ENCODE data around the gene GLYR1. TPM values are rescaled to one million over a fixed set of nuclear protein-coding genes. Genes with fewer than 3 reads are reported as not detected.

The GLYR1 gene
- total and polyA plus RNA-seq, 10 of the 15 experiments (the other 5 are each of a cell fraction or from before 2014, with no cell fraction given) = 7.3 to 90.2 (median 57.2) TPM

DNA sequence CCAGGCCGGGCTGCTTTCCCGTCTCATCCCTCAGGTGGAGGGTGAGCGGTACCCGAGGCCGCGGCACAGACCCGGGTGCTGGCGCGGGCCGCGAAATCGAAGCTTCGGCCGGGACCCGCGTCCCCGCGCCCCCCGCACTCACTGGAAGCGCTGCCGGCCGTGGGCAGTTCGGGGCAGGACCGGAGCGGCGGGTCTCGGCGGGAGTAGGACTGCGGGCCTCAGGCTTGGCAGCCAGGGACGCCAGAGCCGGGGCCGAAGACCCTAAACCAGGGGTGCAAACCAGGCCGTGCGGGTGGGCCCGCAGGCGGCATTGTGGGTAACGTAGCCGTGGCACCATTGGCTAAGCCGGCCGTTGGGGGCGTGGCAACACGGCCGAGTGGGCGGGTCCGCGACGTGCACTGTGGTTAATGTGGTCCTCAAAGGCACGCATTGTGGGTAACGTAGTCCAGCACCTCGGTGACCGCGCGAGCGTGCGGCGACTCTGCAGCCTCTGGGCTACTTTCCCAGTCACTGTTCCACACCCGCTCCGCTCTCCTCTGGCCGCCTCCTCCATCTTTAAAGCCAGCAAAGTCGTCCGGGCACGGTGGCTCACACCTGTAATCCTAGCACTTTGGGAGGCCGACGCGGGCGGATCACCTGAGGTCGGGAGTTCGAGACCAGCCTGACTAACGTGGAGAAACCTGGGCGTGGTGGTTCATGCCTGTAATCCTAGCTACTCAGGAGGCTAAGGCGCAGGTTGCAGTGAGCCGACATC, 80.0 kb downstream of the GLYR1 start, which contains the start of gene ZNF500 (continued):
- TF ChIP-seq ETV6 (conservative IDR thresholded peaks at IDR 0.05 in 1 of 2, IDR thresholded peaks at IDR 0.05 in 1 of 2; ENCODE audit: borderline replicate concordance in 1 of 2, low read depth in 1 of 2) (no peak), ZNF274 (IDR thresholded peaks at IDR 0.05; ENCODE audit: insufficient read depth, insufficient read length) (no peak), E2F4 (IDR thresholded peaks at IDR 0.05; ENCODE audit: low read depth, low read length) (no peak), RCOR1 (conservative IDR thresholded peaks at IDR 0.05; ENCODE audit: low read depth, low read length) (no peak), CEBPB (IDR thresholded peaks at IDR 0.05; ENCODE audit: borderline replicate concordance in 1 of 2, low read depth in 2 of 2, low read length in 2 of 2) (no peak), ZNF207 (IDR thresholded peaks at IDR 0.05; ENCODE audit: borderline replicate concordance) (peak; percentile 69; the same call in 1 of the 2 replicates), MEF2A (IDR thresholded peaks at IDR 0.05; ENCODE audit: insufficient read depth, low read depth, low read length) (no peak), MTA3 (IDR thresholded peaks at IDR 0.05; ENCODE audit: borderline replicate concordance, low read length) (no peak), SMARCA5 (IDR thresholded peaks at IDR 0.05) (no peak), ZSCAN29 (IDR thresholded peaks at IDR 0.05) (no peak), FOXK2 (IDR thresholded peaks at IDR 0.05) (peak; percentile 46; the same call in 1 of the 2 replicates), EGR1 (IDR thresholded peaks at IDR 0.05; ENCODE audit: borderline replicate concordance in 1 of 2, low read depth in 2 of 2, low read length in 2 of 2) (peak in 1 of 2 experiments; percentile 68; a peak in 2 of 3 replicates), SMAD1 (IDR thresholded peaks at IDR 0.05; ENCODE audit: low read depth, partially characterized antibody) (no peak), RBBP5 (conservative IDR thresholded peaks at IDR 0.05) (no peak), STAT3 (IDR thresholded peaks at IDR 0.05; ENCODE audit: low read depth, low read length) (no peak), POLR2A (IDR thresholded peaks at IDR 0.05; ENCODE audit: low read depth, low read length) (peak; percentile 72), NFIC (IDR thresholded peaks at IDR 0.05; ENCODE audit: low read depth, low read length) (no peak), FOXM1 (IDR thresholded peaks at IDR 0.05; ENCODE audit: low read depth, low read length) (no peak), RUNX3 (IDR thresholded peaks at IDR 0.05; ENCODE audit: low read length) (peak; percentile 98), FOS (IDR thresholded peaks at IDR 0.05; ENCODE audit: borderline replicate concordance, extremely low read depth, insufficient read length) (no peak), SPI1 (IDR thresholded peaks at IDR 0.05; ENCODE audit: borderline replicate concordance, insufficient read depth, low read depth, low read length) (no peak), SREBF2 (IDR thresholded peaks at IDR 0.05; ENCODE audit: low read length) (no peak), SMAD5 (IDR thresholded peaks at IDR 0.05; ENCODE audit: low read depth) (0 out of 2 replicates have a peak, but pooled peaks have one; percentile 44), NFYA (IDR thresholded peaks at IDR 0.05; ENCODE audit: borderline replicate concordance, low read depth, low read length) (no peak), ATF7 (IDR thresholded peaks at IDR 0.05; ENCODE audit: low read depth) (peak; percentile 36; the same call in 1 of the 2 replicates), TAF1 (IDR thresholded peaks at IDR 0.05; ENCODE audit: borderline replicate concordance, low read depth, low read length) (no peak), CBX3 (IDR thresholded peaks at IDR 0.05; ENCODE audit: borderline replicate concordance, low read depth) (no peak), STAT1 (conservative IDR thresholded peaks at IDR 0.05) (no peak), NRF1 (conservative IDR thresholded peaks at IDR 0.05; ENCODE audit: low read depth, low read length) (no peak), DPF2 (IDR thresholded peaks at IDR 0.05) (0 out of 2 replicates have a peak, but pooled peaks have one; percentile 65)
- TF ChIP-seq, protein P1, sequence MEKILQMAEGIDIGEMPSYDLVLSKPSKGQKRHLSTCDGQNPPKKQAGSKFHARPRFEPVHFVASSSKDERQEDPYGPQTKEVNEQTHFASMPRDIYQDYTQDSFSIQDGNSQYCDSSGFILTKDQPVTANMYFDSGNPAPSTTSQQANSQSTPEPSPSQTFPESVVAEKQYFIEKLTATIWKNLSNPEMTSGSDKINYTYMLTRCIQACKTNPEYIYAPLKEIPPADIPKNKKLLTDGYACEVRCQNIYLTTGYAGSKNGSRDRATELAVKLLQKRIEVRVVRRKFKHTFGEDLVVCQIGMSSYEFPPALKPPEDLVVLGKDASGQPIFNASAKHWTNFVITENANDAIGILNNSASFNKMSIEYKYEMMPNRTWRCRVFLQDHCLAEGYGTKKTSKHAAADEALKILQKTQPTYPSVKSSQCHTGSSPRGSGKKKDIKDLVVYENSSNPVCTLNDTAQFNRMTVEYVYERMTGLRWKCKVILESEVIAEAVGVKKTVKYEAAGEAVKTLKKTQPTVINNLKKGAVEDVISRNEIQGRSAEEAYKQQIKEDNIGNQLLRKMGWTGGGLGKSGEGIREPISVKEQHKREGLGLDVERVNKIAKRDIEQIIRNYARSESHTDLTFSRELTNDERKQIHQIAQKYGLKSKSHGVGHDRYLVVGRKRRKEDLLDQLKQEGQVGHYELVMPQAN (conservative IDR thresholded peaks at IDR 0.05) = 0 out of 2 replicates have a peak, but pooled peaks have one; percentile 56
